SU-DHL-6 (cell line): Measurements from ENCODE around the gene CDC42BPA.

ENCODE experiments used
- CTCF ChIP-seq: fragments of 200-600 bp; sonication (generic); IDR thresholded peaks from one replicate; pipeline ENCODE4 v1.5.1; 2017; ENCODE audit warnings: antibody characterized with exemption, mild to moderate bottlenecking, low read length, moderate library complexity; ENCODE audit not compliant: insufficient read depth, poor library complexity, severe bottlenecking
- EZH2phosphoT487 ChIP-seq: fragments of 200-600 bp; sonication (generic), shearing (Covaris generic); conservative IDR thresholded peaks from 2 replicates; pipeline ENCODE4 v1.6.1; 2018; ENCODE audit warnings: mild to moderate bottlenecking, antibody characterized with exemption, low read length, moderate library complexity, mixed read lengths

- no peak for TF ChIP-seq CTCF
- no peak for TF ChIP-seq EZH2phosphoT487
Observed at GRCh38 chr1:227342075-227342829, 24.0 kb upstream of the CDC42BPA start.
